Measurements from ENCODE around the gene MRPL32. TPM values are rescaled to one million over a fixed set of nuclear protein-coding genes. Genes with fewer than 3 reads are reported as not detected.

MRPL32 gene
- total RNA-seq, 1 experiment from 2014 or later, result 47.5 TPM

DNA sequence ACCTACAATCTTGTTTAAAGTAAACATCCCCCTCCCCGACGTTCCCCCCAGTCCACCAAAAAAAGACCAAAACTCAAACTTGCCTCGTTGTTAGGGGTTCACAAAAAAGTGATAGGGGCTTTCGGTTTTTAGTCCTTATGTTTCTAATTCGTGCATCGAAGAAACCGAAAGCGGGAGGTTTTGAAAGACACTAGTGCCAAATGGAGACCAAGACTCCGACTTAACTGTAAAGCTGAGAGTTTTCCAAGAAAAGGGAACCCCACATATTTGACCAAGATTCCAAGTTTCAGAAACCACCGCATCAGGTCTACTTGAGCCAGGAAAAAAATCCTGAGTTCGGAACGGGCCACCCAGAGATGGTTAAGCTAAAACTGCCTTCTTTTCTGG lies 736 bp upstream of the MRPL32 start:
- no TSS peak for BruUV-seq (replicated peaks)
- Histone ChIP-seq H3K9me3 (ENCODE audit: control insufficient read depth in 1 of 2, insufficient read depth in 1 of 2, low read depth in 1 of 2, low read length in 2 of 2) (no peaks in the 10 kb centered on the region), H2AFZ (ENCODE audit: low read depth, low read length, poor library complexity, severe bottlenecking) (no peak overlapping the region), H3K4me2 (ENCODE audit: low read length) (peak overlapping the region; percentile 85), H3K9ac (ENCODE audit: low read length) (peak overlapping the region; percentile 98), H3K4me1 (ENCODE audit: control insufficient read depth in 1 of 2, insufficient read depth in 2 of 2, low read length in 2 of 2) (peaks cover 5 to 26% of the 10 kb centered on the region in 2 experiments; a peak in 2 of 4 replicates), H3K36me3 (ENCODE audit: control insufficient read depth in 1 of 2, insufficient read depth in 2 of 2, low read length in 2 of 2) (peaks cover 16 to 26% of the 10 kb centered on the region in 2 experiments), H3K79me2 (ENCODE audit: insufficient read depth, low read length) (peaks cover 98% of the 10 kb centered on the region), H4K20me1 (ENCODE audit: insufficient read depth) (peaks cover 9% of the 10 kb centered on the region; the same call in 1 of the 2 replicates), H3K9me2 (ENCODE audit: insufficient read depth) (no peaks in the 10 kb centered on the region), H3K27ac (ENCODE audit: low read depth, low read length) (peak overlapping the region; percentile 47), H3K27me3 (ENCODE audit: insufficient read depth, low read length) (no peaks in the 10 kb centered on the region), H3K4me3 (replicated peaks in 1 of 2; ENCODE audit: low read depth in 1 of 2, low read length in 2 of 2) (peak overlapping the region; percentile 75 to 93)
- ChIA-PET POLR2A (interaction anchor here (0.7 to 1.6 kb wide), 4 partner anchors 8 to 651 kb away, joined by 3 to 5 read pairs (median 4); partner anchors contain the start of gene STK17A), RAD21 (ENCODE audit: low non-redundant PET in 1 of 2, low total read pairs in 2 of 2, uncharacterized antibody in 2 of 2, unreplicated experiment in 2 of 2) (no interaction called here), CTCF (interaction anchor here (0.9 to 1.9 kb wide), 3 partner anchors 10 to 991 kb away, joined by 3 to 12 read pairs (median 5); partner anchors contain the start of gene STK17A)
- ATAC-seq (no peak), DNase-seq (ENCODE audit: low read depth, low spot score) (no peak)
- intact Hi-C loops (cut with micrococcal nuclease), result loop anchor here (10.0 kb wide), 1 partner anchor 793 kb away; the partner anchor contains the start of gene COA1
- TF ChIP-seq ZNF274 (IDR thresholded peaks at IDR 0.05; ENCODE audit: low read depth, low read length) (no peak), EZH2phosphoT487 (IDR thresholded peaks at IDR 0.05; ENCODE audit: borderline replicate concordance) (no peak), EZH2 (IDR thresholded peaks at IDR 0.05) (no peak), SP1 (IDR thresholded peaks at IDR 0.05; ENCODE audit: low read depth) (no peak), POLR2AphosphoS5 (IDR thresholded peaks at IDR 0.05; ENCODE audit: low read depth, low read length) (no peak), SRF (IDR thresholded peaks at IDR 0.05; ENCODE audit: low read depth) (no peak), EGR1 (IDR thresholded peaks at IDR 0.05; ENCODE audit: low read depth) (no peak), POLR2A (IDR thresholded peaks at IDR 0.05; ENCODE audit: borderline replicate concordance, extremely low read depth, insufficient read depth, insufficient read length) (no peak)
- TF ChIP-seq, protein P1, sequence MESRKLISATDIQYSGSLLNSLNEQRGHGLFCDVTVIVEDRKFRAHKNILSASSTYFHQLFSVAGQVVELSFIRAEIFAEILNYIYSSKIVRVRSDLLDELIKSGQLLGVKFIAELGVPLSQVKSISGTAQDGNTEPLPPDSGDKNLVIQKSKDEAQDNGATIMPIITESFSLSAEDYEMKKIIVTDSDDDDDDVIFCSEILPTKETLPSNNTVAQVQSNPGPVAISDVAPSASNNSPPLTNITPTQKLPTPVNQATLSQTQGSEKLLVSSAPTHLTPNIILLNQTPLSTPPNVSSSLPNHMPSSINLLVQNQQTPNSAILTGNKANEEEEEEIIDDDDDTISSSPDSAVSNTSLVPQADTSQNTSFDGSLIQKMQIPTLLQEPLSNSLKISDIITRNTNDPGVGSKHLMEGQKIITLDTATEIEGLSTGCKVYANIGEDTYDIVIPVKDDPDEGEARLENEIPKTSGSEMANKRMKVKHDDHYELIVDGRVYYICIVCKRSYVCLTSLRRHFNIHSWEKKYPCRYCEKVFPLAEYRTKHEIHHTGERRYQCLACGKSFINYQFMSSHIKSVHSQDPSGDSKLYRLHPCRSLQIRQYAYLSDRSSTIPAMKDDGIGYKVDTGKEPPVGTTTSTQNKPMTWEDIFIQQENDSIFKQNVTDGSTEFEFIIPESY (IDR thresholded peaks at IDR 0.05; ENCODE audit: extremely low read depth, insufficient replicate concordance, low read length), result no peak
- TF ChIP-seq, protein P2, sequence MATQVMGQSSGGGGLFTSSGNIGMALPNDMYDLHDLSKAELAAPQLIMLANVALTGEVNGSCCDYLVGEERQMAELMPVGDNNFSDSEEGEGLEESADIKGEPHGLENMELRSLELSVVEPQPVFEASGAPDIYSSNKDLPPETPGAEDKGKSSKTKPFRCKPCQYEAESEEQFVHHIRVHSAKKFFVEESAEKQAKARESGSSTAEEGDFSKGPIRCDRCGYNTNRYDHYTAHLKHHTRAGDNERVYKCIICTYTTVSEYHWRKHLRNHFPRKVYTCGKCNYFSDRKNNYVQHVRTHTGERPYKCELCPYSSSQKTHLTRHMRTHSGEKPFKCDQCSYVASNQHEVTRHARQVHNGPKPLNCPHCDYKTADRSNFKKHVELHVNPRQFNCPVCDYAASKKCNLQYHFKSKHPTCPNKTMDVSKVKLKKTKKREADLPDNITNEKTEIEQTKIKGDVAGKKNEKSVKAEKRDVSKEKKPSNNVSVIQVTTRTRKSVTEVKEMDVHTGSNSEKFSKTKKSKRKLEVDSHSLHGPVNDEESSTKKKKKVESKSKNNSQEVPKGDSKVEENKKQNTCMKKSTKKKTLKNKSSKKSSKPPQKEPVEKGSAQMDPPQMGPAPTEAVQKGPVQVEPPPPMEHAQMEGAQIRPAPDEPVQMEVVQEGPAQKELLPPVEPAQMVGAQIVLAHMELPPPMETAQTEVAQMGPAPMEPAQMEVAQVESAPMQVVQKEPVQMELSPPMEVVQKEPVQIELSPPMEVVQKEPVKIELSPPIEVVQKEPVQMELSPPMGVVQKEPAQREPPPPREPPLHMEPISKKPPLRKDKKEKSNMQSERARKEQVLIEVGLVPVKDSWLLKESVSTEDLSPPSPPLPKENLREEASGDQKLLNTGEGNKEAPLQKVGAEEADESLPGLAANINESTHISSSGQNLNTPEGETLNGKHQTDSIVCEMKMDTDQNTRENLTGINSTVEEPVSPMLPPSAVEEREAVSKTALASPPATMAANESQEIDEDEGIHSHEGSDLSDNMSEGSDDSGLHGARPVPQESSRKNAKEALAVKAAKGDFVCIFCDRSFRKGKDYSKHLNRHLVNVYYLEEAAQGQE (IDR thresholded peaks at IDR 0.05; ENCODE audit: low read depth), result no peak

Data from HCT116 (cell line).